ENCODE data around the gene PSMD14. TPM values are rescaled to one million over a fixed set of nuclear protein-coding genes. Genes with fewer than 3 reads are reported as not detected.

Gene PSMD14
- polyA plus RNA-seq, 1 experiment = 33.4 TPM

GRCh38 chr2:161420406-161421074 lies 112.3 kb downstream of the PSMD14 start:
- H3K27me3 ChIP-seq (ENCODE audit: control insufficient read depth, insufficient read depth, low read length) = peaks cover 72% of the 10 kb centered on the region
- ChIA-PET POLR2A (no interaction called here), CTCF (no interaction called here)
- TF ChIP-seq CTCF (IDR thresholded peaks at IDR 0.05; ENCODE audit: insufficient read depth, low read depth, low read length) = no peak
- no peaks in the 10 kb centered on the region for H3K36me3 ChIP-seq (ENCODE audit: control insufficient read depth, insufficient read depth, low read length)
- no peak for DNase-seq (ENCODE audit: low read depth)
- no peak overlapping the region for H3K4me3 ChIP-seq (ENCODE audit: low read depth, low read length)

DNA sequence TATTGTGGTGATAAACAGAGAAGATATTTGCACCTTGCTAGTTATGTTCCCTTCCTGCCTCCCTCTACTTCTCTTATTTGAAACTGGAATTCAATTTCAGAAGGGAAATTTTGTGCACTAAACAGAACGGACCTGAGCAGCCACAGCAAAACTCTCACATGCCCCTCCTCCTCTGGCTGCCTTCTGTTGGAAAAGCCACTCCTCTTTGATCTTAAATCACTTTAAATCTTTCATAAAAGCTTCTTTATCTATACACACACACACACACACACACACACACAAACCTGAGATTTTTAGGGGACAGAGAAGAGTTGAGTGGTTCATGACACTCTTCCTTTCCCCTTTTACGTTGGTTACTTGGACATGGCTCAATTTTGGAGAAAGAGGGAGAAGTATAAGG lies 113.5 kb downstream of the PSMD14 start:
- no peak for DNase-seq (ENCODE audit: low read depth)
- TF ChIP-seq CTCF (IDR thresholded peaks at IDR 0.05; ENCODE audit: insufficient read depth, low read depth, low read length) = no peak
- Histone ChIP-seq H3K27me3 (ENCODE audit: control insufficient read depth, insufficient read depth, low read length) (peaks cover 69% of the 10 kb centered on the region), H3K4me3 (ENCODE audit: low read depth, low read length) (no peak overlapping the region), H3K36me3 (ENCODE audit: control insufficient read depth, insufficient read depth, low read length) (no peaks in the 10 kb centered on the region)
- ChIA-PET POLR2A (no interaction called here), CTCF (interaction anchor here (1.0 kb wide), 1 partner anchor 732 kb away, joined by 3 read pairs; no protein-coding TSS in a partner anchor)

- CTCF ChIA-PET = no interaction called here
- Histone ChIP-seq H3K4me3 (ENCODE audit: low read depth, low read length) (no peak overlapping the region), H3K27me3 (ENCODE audit: control insufficient read depth, insufficient read depth, low read length) (peaks cover 67% of the 10 kb centered on the region), H3K36me3 (ENCODE audit: control insufficient read depth, insufficient read depth, low read length) (no peaks in the 10 kb centered on the region)
- POLR2A ChIA-PET = no interaction called here
- TF ChIP-seq CTCF (IDR thresholded peaks at IDR 0.05; ENCODE audit: insufficient read depth, low read depth, low read length) = no peak
- no peak for DNase-seq (ENCODE audit: low read depth)
Measured at GRCh38 chr2:161422816-161423403, 114.7 kb downstream of the PSMD14 start.

GRCh38 chr2:161423421-161424393 lies 115.5 kb downstream of the PSMD14 start:
- H3K27me3 ChIP-seq (ENCODE audit: control insufficient read depth, insufficient read depth, low read length) = peaks cover 69% of the 10 kb centered on the region
- no peaks in the 10 kb centered on the region for H3K36me3 ChIP-seq (ENCODE audit: control insufficient read depth, insufficient read depth, low read length)
- no peak for DNase-seq (ENCODE audit: low read depth)
- CTCF ChIA-PET = no interaction called here
- POLR2A ChIA-PET = no interaction called here
- no peak for TF ChIP-seq CTCF (IDR thresholded peaks at IDR 0.05; ENCODE audit: insufficient read depth, low read depth, low read length)
- H3K4me3 ChIP-seq (ENCODE audit: low read depth, low read length) = no peak overlapping the region

DNA sequence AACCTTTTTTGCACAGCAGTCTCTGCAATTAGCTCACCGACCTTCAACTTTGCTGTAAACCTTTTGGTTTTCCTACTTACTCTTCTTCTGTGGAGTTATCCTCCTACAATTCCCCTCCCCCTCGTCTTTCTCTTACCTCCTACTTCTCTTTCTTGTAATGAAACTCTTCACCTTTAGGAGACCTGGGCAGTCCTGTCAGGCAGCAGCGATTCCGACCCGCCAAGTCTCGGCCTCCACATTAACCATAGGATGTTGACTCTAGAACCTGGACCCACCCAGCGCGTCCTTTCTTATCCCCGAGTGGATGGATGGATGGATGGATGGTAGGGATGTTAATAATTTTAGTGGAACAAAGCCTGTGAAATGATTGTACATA lies 116.2 kb downstream of the PSMD14 start:
- Histone ChIP-seq H3K36me3 (ENCODE audit: control insufficient read depth, insufficient read depth, low read length) (no peaks in the 10 kb centered on the region), H3K27me3 (ENCODE audit: control insufficient read depth, insufficient read depth, low read length) (peaks cover 70% of the 10 kb centered on the region), H3K4me3 (ENCODE audit: low read depth, low read length) (no peak overlapping the region)
- ChIA-PET POLR2A (no interaction called here), CTCF (no interaction called here)
- no peak for DNase-seq (ENCODE audit: low read depth)
- TF ChIP-seq CTCF (IDR thresholded peaks at IDR 0.05; ENCODE audit: insufficient read depth, low read depth, low read length) = no peak

All from BJ (cell line).